ENCODE measurements around the gene GBGT1.

Gene GBGT1

DNA sequence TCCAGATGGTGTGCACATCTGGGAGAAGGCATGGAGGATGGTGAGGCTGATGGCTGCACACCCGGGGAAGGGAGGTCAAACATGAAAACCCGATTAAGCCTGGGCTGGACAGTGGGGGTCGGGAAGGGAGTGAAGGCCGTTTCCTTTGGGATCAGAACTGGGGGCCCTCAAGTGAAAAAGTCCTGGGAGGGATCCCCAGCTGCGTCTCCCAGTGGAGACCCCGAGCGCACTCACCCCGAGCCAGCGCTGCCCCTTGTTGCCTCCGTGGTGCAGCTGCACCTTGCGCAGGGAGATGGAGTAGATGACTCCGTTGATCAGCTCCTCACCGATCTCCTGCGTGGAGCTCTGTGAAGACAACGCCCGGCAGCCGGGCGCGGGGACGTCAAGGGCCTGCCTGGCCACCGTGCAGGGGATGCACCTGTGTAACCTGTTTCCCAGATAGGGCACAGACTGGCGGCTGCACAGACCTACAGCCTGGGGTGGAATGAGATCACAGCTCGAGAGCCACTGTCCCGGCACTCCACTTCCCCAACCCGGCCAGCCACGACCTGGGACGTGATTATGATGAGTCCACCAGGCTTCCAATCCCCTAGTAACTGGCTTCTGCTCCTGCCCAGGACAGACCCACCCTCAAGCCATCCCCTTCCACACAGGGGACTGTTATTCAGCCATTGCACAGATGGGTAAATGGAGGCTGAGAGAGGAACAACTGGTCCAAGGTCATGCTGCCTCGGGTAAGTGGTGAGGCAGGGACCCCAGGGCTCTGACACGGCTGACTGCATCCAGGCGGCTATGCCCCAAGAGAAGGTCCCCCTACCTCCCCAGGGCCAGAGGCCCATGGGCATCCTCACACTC lies 51.7 kb downstream of the GBGT1 start:
- no peak for DNase-seq

- no peak for DNase-seq
Observed at GRCh38 chr9:133109931-133110650, 53.6 kb downstream of the GBGT1 start.

- no peak for DNase-seq
Observed at GRCh38 chr9:133108794-133109641, 54.7 kb downstream of the GBGT1 start.

DNA sequence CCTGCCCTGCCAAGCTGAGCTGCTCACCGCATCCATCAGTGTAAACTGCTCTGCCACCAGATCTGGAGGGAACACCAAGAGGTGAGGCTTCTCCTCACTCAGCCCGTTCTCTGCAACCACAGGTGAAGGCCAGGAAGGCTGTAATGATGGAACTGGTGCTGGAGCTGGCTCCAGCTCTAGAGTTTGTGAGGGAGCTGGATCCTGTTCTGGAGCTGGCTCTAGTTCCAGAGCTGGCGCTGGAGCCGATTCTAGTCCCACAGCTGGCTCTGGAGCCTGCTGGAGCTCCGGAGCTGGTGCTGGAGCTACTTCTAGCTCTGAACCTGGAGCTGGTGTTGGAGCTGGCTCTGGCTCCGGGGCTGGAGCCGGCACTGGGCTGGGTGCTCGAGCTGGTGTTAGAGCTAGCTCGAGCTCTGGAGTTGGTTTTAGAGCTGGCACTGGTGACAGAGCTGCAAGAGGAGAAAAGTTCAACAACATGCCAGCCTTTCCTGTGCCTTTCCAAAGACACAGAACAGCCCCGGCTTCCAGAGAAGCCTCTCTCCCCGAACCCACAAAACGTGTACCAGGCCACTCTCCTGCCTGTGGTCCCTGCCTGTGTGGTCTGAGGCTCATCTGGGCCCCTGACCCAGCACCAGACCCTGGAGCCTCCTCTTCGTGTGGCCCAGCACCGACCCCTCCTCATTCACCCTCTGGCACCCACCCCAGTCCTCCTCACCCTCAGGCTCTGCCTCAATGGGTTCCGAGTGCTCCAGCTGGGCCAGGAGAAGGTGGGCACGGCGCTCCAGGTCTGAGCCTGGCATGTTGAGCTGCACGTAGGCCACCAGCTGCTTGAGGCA lies 55.5 kb downstream of the GBGT1 start:
- no peak for DNase-seq

DNA sequence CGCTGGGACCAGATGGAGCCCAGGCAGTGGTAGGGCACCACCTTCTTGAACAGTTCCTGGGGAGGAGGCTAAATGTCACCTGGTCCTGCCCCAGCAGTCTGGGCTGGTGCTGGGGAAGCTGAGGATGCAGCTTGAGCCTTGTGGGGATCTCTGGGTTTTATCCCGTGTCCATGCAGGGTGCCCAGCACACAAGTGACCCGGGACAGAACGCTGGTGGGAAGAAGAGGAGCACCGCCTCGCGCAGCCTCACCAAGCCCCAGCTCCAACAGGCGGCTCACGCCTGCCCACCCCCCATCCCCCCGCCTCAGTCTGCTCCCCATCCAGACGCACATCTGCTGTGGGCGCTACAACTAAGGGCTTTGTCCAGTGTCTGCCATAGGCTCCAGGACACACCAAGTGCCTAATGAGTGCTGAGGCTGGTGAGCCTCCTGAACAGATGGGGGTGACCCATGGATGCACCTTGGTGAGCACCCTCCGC lies 56.4 kb downstream of the GBGT1 start:
- no peak for DNase-seq

DNA sequence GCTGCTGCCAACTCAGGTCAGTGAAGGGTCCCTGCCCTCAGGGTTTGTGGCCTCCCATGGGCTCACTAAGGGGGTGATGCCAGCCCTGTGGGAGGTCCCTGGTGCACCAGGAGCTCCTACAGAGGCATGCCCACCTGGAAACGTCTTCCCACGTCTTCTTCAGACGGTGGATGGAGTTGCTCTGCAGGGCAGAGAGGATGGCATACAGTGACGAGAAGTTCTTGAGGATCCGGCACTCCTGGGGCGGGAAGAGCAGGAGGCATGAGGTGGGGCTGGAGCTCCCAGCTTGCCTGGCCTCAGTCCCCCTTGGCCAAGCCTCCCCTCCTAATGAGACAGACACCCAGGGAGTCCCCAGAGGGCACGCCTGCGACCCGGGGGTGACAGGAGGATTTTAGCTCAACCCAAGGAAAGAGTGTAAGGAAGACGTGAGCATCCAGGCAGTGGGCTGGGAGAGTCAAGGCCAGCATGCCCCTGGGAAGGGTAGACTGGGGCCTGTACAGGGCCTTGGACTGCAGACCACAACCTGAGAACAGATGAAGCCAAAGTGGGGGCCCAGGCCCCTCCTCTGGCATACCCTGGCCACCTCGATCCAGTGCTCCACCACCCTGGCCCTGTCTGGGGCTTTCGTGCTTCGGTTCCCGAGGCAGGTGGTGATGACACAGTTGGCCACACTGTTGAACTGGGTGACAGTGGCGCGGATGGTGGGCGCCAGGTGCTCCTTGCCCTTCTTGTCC lies 57.0 kb downstream of the GBGT1 start:
- DNase-seq = no peak

DNA sequence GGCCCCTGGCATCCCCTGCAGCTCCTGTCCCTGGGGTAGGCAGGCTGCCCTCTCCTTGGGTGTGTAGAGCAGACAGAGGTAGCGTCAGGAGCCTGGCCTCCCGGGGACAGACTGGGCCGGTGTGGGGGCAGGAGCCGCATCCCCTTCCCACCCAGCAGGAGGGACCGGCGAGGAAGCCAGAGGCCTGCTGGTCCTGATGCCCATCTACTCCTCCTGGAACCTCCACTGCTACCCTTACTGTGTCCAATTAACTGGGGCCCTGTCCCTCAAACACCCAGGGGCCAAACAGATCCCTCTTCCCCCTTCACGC lies 58.3 kb downstream of the GBGT1 start:
- no peak for DNase-seq

GRCh38 chr9:133104718-133105460 lies 58.8 kb downstream of the GBGT1 start:
- DNase-seq = no peak

GRCh38 chr9:133103987-133104505 lies 59.7 kb downstream of the GBGT1 start:
- no peak for DNase-seq

GRCh38 chr9:133103183-133103986 lies 60.3 kb downstream of the GBGT1 start:
- DNase-seq = no peak
